Gastroesophageal sphincter (tissue), 3 donors: ENCODE measurements around the gene SLC44A1.

Experiments used
- EP300 ChIP-seq: sonication (generic); formaldehyde crosslinking; IDR thresholded peaks from one replicate; pipeline ENCODE4 v1.6.1; 2017; ENCODE audit warnings: antibody characterized with exemption, mild to moderate bottlenecking
- TF ChIP-seq, protein P1 (sequence below), 4 experiments: fragments of 200-600 bp in 2 of 4; fragments of 450-650 bp in 2 of 4; sonication (generic) in 1 of 4; IDR thresholded peaks; one replicate each; pipeline ENCODE4 v1.5.1; 2017 to 2019; ENCODE audit warnings: antibody characterized with exemption in 4 of 4, mild to moderate bottlenecking in 2 of 4, moderate library complexity in 2 of 4

DNA sequence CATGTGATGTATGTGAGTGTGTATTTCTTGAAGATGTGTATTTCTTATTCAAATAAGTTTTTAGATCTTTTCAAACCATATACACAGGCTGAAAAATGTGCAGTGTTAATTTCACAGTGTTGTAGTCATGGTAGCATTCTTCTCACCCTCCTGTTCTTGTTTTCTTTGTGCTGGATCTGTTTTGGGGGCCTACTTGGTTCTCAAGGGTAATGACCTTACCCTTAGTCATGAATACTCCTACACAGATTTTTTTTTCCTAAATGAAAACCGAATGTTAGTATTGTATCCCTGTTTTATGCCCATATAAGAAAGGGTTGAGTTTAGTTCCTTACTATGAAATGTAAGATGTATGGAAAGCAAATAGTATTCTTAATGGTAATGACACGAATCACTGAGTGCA, 88.0 kb downstream of the SLC44A1 start:
- TF ChIP-seq, protein P1, sequence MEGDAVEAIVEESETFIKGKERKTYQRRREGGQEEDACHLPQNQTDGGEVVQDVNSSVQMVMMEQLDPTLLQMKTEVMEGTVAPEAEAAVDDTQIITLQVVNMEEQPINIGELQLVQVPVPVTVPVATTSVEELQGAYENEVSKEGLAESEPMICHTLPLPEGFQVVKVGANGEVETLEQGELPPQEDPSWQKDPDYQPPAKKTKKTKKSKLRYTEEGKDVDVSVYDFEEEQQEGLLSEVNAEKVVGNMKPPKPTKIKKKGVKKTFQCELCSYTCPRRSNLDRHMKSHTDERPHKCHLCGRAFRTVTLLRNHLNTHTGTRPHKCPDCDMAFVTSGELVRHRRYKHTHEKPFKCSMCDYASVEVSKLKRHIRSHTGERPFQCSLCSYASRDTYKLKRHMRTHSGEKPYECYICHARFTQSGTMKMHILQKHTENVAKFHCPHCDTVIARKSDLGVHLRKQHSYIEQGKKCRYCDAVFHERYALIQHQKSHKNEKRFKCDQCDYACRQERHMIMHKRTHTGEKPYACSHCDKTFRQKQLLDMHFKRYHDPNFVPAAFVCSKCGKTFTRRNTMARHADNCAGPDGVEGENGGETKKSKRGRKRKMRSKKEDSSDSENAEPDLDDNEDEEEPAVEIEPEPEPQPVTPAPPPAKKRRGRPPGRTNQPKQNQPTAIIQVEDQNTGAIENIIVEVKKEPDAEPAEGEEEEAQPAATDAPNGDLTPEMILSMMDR (IDR thresholded peaks at IDR 0.05), result no peak
- TF ChIP-seq EP300, result no peak
